ENCODE data around the gene CFAP97D2. TPM values are rescaled to one million over a fixed set of nuclear protein-coding genes. Genes with fewer than 3 reads are reported as not detected.
A peak's percentile ranks its signal among the peaks of the same experiment; 100 is the strongest.
"Not testable (repeated sequence)": the region's sequence is repeated elsewhere in the genome, so short reads cannot be mapped to it uniquely, and the experiment has no call there.

CFAP97D2 gene
- total RNA-seq, 2 donors from 2014 or later: not detected

- intact Hi-C loops (cut with DNase I): no loop called here
- DNase-seq (no peak), ATAC-seq (no peak)
These were observed 1.6 kb upstream of the CFAP97D2 start for GRCh38 chr13:114177245-114178010.

- intact Hi-C loops (cut with DNase I): no loop called here
- ATAC-seq (peak; percentile 87 to 95), DNase-seq (peak; percentile 47)
These were observed 6.3 kb downstream of the CFAP97D2 start for GRCh38 chr13:114185182-114185971.

- intact Hi-C loops (cut with DNase I): no loop called here
- no peak for ATAC-seq
- no peak for DNase-seq
These were observed 15.8 kb downstream of the CFAP97D2 start for GRCh38 chr13:114194853-114195252.

- intact Hi-C loops (cut with DNase I): no loop called here
- DNase-seq: no peak
- ATAC-seq: no peak
These were observed 17.6 kb downstream of the CFAP97D2 start for GRCh38 chr13:114196629-114197028.

- DNase-seq (no peak), ATAC-seq (no peak)
- intact Hi-C loops (cut with DNase I): no loop called here
These were observed 19.5 kb downstream of the CFAP97D2 start for GRCh38 chr13:114198556-114198955.

- DNase-seq; ATAC-seq; intact Hi-C loops (cut with DNase I): not testable (repeated sequence)
These were observed 20.5 kb downstream of the CFAP97D2 start for GRCh38 chr13:114199526-114199925.

- intact Hi-C loops (cut with DNase I): no loop called here
- DNase-seq (no peak), ATAC-seq (no peak)
These were observed 20.9 kb downstream of the CFAP97D2 start for GRCh38 chr13:114199954-114200353.

- ATAC-seq (no peak), DNase-seq (no peak)
- intact Hi-C loops (cut with DNase I): no loop called here
These were observed 21.4 kb downstream of the CFAP97D2 start for GRCh38 chr13:114200399-114200911.

GRCh38 chr13:114202581-114202980 lies 23.5 kb downstream of the CFAP97D2 start:
- intact Hi-C loops (cut with DNase I): no loop called here
- DNase-seq (no peak), ATAC-seq (no peak)

GRCh38 chr13:114203536-114203935 lies 24.5 kb downstream of the CFAP97D2 start:
- intact Hi-C loops (cut with DNase I): no loop called here
- no peak for DNase-seq
- no peak for ATAC-seq

GRCh38 chr13:114204894-114205293 lies 25.8 kb downstream of the CFAP97D2 start:
- ATAC-seq (no peak), DNase-seq (no peak)
- intact Hi-C loops (cut with DNase I): no loop called here

GRCh38 chr13:114208134-114208533 lies 29.1 kb downstream of the CFAP97D2 start:
- ATAC-seq (no peak), DNase-seq (no peak)
- intact Hi-C loops (cut with DNase I): no loop called here

- DNase-seq (no peak), ATAC-seq (no peak)
- intact Hi-C loops (cut with DNase I): no loop called here
These were observed 32.5 kb downstream of the CFAP97D2 start for GRCh38 chr13:114211446-114212157.

GRCh38 chr13:114212158-114212495 lies 33.1 kb downstream of the CFAP97D2 start:
- ATAC-seq: no peak
- no peak for DNase-seq
- intact Hi-C loops (cut with DNase I): no loop called here

- no peak for ATAC-seq
- no peak for DNase-seq
- intact Hi-C loops (cut with DNase I): no loop called here
These were observed 34.9 kb downstream of the CFAP97D2 start for GRCh38 chr13:114213980-114214379.

GRCh38 chr13:114219392-114219791 lies 40.3 kb downstream of the CFAP97D2 start:
- intact Hi-C loops (cut with DNase I): no loop called here
- DNase-seq: no peak
- no peak for ATAC-seq

GRCh38 chr13:114222461-114222968 lies 43.5 kb downstream of the CFAP97D2 start:
- DNase-seq (peak; percentile 35), ATAC-seq (peak; percentile 28 to 78)
- intact Hi-C loops (cut with DNase I): no loop called here

- no peak for DNase-seq
- intact Hi-C loops (cut with DNase I): no loop called here
- ATAC-seq: no peak
These were observed 45.1 kb downstream of the CFAP97D2 start for GRCh38 chr13:114224201-114224600.

- intact Hi-C loops (cut with DNase I): loop anchor here (1.0 to 2.0 kb wide), 3 partner anchors 274 to 407 kb away; no protein-coding TSS in a partner anchor
- ATAC-seq (no peak), DNase-seq (no peak)
These were observed 46.6 kb downstream of the CFAP97D2 start for GRCh38 chr13:114225610-114226009.
